GM10847 (cell line): Measurements from ENCODE around the gene LYZL6.

Experiments used
- POLR2A ChIP-seq: IDR thresholded peaks from 2 replicates; pipeline ENCODE4 v1.6.1; 2011; ENCODE audit not compliant: insufficient read length; ENCODE audit errors: extremely low read depth

Gene LYZL6

DNA sequence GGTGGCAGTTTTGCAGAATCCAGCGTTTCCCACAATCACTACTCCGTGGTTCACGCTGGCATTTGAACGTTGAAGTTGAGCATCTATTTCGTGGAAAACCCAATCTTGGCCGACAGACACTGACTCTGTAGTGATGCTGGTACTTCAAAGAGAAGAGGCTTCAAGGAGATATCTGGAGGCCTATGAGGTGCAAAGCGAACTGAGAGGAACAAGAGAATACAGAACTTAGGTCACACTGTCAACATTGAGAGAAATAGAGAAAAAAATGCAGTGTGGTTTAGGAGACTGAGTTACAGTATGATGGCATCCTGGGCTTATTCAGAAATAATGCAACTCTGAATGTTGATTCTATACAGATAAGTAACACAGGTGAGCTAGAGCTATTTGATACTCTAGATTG is 21.8 kb upstream of the LYZL6 start:
- TF ChIP-seq POLR2A, result no peak

DNA sequence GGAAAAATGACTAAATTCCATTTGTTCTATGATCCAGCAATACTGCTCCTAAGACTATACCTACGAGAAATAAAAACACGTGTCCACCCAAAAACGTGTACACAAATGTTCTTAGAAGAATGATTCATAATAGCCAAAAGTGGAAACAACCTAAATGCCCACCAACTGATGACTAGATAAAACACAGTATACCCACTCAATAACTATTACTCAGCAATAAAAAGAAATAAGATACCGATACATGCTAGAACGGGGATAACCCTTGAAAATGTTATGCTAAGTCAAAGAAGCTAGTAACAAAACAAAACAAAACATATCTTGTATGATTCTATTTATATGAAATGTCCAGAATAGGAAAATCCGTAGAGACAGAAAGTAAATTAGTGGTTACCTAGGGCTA is 20.1 kb upstream of the LYZL6 start:
- no peak for TF ChIP-seq POLR2A

DNA sequence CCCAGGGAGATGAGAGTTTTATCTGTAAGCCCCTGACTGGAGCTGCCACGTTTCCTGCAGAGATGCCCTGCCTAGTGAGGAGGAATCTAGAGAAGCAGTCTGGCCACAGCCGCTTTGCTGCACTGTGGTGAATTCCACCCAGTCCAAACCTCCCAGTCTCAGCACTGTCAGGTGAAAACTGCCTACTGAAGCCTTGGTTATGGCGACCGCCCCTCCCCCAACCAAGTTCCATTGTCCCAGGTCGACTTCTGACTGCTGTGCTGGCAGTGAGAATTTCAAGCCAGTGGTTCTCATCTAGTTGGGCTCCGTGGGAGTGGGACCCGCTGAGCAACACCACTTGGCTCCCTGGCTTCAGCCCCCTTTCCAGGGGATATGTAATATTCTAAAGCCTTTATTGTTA is 10.2 kb upstream of the LYZL6 start:
- no peak for TF ChIP-seq POLR2A

- no peak for TF ChIP-seq POLR2A
Measured at GRCh38 chr17:35949401-35949800, 5.9 kb upstream of the LYZL6 start.

DNA sequence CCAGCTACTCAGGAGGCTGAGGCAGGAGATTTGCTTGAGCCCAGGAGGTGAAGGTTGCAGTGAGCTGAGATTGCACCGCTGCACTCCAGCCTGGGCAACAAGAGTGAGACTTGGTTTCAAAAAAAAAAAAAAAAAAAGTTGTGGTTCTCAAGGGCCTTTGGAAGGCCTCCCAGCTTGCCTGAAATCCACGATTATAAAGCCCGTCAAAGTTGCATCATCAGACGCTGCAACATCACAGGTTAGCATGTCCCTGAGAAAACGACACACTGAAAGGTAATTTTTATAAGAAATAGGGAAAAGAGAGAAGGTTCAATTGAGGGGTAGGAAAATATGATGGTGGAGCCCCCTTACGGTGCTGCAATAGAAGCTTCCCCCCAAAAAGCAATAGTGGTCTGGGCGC is 4.6 kb upstream of the LYZL6 start:
- TF ChIP-seq POLR2A, result no peak

DNA sequence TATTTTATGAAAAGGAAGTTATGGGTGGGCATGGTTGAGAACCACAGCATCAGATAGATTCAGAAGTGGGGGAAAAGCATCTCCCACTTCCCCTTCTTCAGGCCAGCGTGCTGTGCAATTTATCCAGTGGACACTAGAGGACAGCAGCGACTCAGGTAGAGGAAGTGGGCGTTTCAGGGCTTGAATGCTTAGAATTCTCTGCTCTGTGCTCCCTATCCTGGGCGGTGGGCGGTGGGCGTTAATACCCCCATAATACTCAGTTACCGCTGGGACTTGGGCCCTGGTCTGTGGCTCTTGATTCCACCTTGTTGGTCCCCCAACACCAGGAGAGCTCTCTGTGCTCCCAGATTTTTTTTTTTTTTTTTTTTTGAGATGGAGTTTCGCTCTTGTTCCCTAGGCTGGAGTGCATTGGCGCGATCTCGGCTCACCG is 3.7 kb upstream of the LYZL6 start:
- TF ChIP-seq POLR2A, result no peak

DNA sequence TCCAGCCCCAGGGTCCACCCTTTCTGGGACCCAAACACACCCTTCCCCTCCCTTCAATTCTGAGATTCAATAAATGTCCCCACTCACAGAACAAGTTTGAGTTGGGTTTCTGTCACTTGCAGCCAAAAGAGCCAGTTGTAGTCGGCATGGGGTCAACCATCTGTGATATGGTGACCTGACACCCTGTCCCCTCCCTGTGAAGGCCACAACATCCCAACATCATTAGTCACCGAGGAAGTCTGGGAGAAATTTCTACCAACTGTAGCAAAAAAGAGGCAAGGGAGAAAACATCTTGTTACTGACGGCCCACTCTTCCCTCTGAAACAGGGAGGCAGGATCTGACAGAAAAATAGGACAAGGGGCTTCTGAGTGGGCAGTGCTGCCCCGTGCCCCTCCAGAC is 638 bp upstream of the LYZL6 start:
- TF ChIP-seq POLR2A, result no peak

DNA sequence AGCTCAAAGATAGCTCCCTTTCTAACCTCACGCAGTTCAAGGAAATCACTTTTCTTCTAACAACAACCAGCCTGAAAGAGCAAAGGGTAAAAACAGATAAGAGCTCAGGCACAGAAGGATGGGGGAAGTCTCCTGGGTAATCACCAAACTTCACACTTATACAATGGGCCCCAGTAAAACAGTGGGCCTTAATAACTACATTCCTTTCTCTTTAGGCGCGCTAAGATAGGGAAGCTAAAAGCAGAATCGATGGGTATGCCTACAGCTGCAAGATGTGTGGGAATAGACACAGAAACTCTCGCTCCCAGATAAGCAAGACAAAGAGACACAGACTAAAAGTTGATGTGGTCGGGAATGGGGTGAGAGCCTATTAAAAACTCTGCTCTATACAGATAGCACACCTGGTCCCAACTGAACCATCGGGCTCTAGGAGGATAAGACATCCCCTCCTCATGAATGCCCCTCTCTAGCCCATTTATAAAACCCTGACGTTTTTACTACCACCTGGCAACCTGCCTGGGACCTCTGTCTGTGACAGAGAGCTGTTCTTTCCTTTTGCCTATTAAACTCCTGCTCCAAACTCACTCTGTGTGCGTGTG is 826 bp downstream of the LYZL6 start:
- no peak for TF ChIP-seq POLR2A

GRCh38 chr17:35936063-35936462 is 7.5 kb downstream of the LYZL6 start:
- no peak for TF ChIP-seq POLR2A

- no peak for TF ChIP-seq POLR2A
Measured at GRCh38 chr17:35934760-35935159, 8.8 kb downstream of the LYZL6 start.

GRCh38 chr17:35932586-35932985 is 10.9 kb downstream of the LYZL6 start:
- TF ChIP-seq POLR2A, result no peak

DNA sequence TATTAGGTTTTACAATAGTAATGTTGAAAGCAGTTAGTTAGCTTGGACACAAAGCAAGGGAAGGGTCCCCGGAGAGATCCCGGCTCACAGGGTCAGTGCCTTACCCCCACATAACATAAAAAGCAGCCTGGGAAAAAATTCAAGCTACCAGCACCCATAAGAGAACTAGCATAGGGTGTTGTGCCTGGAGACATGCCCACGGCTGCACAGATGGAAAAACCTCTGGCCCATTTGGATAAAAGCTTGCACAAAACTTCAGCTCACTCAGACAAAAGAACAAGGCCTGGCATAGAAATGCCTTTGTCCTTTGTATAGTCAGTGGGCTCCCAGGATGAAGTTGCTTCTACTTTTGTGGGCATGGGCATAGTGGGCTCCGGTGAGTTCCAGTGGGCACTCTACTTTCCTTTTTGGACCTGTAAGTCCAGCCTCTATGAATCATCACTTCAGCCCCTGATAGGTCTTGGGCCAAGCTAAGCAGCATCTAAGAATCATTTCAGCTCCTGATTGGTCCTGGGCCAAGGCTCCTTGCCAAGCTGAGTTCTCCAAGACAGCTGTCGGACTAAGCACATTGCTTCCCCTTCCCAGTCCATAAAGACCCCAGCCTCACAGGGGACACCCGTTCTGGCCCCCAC is 11.6 kb downstream of the LYZL6 start:
- TF ChIP-seq POLR2A, result no peak

- TF ChIP-seq POLR2A, result peak; percentile 65
Measured at GRCh38 chr17:35930211-35931065, 13.1 kb downstream of the LYZL6 start, which contains the start of gene RDM1. Gene RDM1 (minus strand): TSS chr17:35930773. CDS start chr17:35930727, 46 bp downstream.

DNA sequence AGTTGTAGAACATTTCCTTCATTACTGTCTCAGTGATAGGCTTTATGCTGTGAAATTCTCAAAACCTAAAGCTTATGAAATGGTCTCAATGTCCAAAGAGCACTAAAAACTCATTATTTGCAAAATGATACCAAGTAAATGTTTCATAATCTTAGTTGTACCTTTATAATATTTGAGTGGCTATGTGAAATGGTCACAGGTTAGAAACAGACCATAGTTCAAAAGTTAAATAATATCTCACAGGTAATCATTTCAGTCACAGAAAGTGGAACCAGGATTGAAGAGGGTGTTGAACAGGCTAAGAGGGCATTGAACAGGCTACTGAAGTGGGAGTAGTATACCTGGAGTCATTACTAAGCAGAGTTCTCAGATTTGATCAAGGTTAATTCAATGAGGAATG is 15.8 kb downstream of the LYZL6 start:
- no peak for TF ChIP-seq POLR2A

- TF ChIP-seq POLR2A, result no peak
Measured at GRCh38 chr17:35923609-35924114, 19.9 kb downstream of the LYZL6 start.

GRCh38 chr17:35920229-35920628 is 23.3 kb downstream of the LYZL6 start:
- no peak for TF ChIP-seq POLR2A
